NCI-H2171 (cell line): ENCODE results near the gene PUDP.

ENCODE experiments used
- DNase-seq: peaks from one replicate; lab custom pipeline; 2025; lab: John Stamatoyannopoulos, UW

PUDP gene

DNA sequence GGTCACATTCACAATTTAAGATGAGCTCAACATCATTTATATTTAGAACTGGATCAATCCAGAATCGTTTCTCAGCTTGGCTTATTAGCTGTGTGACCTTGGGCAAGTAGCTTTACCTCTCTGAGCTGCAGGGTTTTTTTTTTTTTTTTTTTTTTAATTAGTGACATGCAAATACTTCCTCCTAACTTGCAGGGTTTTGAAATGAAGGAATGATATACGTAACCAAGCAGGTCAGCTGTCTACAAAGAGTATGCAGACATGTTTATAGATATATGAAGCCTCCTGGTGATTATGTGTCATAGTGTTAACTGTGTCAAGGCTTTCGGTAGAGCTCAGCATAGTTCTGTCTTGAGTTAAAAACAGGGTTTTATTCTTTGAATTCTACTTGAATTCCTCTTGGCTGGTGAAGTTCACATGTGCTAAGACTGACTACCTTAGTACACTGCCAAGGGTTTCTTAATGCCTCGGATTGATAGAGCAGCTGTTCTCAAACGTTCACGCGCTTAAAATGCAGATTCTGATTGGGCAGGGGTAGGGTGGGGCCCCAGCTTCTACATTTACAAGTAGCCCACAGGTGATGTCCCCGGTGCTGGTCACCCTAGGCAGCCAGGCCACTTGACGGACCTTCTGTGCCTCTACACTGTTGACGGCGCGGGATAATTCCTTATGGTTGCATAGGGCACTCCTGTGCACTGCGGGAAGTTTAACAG, 1.1 kb downstream of the PUDP start:
- no peak for DNase-seq

DNA sequence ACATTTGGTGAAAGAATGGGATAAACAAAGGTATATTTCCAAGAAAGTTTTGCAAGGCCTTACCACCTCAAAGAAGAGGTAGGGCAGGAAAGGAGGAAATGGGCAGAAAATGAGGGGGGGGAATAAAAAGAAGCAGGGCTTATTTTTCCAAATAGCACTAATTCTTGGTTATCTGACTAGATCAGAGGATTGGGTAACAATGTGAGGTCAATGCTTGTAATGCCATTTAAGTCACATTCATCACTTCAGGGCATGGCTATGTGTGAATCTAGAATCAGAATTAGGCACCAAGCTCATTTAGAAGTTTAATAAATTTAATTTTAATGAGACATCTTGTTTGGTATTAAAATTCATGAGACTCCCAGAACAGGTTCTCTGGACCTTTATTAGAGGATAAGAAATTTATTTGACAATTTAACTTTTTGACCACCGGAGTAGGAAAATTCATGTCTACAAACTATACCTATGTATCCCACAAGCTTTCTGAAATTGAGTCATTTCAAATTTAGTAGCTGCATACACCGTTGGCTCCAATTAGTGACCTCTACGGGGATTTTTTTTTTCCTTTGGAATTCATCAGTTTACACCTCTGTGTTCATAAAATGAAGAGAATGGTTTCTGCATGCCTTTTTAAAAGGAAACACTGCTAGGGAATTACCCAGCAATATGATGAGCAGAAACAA, 1.8 kb downstream of the PUDP start:
- DNase-seq = no peak

DNA sequence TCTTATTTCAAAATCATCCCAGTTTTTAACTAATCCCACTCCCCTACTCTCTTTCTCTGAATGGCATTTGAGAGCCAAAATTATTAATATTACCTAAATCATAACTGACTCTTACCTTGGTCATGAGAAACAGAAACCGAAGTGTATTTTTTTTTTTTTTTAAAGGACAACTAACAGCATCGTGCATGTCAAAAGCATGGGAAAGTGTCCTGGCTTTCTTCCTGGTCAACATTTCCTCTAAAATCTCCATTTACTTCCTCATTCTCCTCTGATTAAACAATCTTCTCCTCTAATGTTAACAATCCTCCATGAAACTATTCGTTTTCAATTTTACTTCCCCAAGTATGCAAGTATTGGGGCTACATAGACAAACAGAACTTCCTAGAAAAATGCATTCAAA, 2.5 kb downstream of the PUDP start:
- no peak for DNase-seq

DNA sequence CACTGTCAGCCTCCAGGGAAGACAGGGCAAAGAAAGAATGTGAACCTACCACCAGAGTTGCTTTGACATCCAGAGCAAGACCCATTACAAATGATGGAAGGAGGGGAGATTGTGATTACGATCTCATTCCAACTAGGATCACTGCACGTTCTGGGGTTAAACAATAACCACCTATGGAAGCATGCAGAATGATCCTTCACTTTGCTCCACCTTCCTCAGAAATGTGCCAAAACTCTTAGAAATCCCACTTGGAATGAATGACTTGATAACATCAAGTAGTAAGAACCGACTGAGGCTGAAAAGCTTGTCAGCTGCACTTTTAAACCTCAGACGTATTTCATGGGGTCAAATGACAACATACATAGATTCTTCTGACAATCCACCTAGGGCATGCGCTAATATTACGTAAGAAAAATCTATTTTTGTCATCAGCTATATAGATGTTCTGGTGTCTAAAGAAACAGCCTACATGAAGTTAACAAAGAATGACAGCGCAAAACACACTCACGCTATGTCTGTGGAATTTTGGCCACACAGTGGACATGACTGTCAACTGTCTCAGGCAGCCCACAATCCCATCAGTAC, 3.9 kb downstream of the PUDP start:
- no peak for DNase-seq

DNA sequence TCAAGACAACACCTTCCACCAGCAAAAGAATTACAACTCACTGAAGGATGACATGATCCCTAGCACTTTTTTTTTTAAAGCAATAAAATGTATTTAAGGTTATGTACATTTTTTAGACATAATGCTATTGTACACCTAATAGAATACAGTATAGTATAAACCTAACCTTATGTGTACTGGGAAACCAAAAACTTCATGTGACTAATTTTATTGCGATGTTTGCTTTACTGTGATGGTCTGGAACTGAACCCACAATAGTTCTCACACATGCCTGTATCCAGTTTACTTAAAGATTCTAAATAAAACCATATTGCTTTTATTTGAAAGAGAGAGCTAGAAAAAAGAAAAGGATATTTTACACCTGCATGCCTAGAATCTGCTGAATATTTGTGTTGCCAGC, 4.9 kb downstream of the PUDP start:
- DNase-seq = no peak

DNA sequence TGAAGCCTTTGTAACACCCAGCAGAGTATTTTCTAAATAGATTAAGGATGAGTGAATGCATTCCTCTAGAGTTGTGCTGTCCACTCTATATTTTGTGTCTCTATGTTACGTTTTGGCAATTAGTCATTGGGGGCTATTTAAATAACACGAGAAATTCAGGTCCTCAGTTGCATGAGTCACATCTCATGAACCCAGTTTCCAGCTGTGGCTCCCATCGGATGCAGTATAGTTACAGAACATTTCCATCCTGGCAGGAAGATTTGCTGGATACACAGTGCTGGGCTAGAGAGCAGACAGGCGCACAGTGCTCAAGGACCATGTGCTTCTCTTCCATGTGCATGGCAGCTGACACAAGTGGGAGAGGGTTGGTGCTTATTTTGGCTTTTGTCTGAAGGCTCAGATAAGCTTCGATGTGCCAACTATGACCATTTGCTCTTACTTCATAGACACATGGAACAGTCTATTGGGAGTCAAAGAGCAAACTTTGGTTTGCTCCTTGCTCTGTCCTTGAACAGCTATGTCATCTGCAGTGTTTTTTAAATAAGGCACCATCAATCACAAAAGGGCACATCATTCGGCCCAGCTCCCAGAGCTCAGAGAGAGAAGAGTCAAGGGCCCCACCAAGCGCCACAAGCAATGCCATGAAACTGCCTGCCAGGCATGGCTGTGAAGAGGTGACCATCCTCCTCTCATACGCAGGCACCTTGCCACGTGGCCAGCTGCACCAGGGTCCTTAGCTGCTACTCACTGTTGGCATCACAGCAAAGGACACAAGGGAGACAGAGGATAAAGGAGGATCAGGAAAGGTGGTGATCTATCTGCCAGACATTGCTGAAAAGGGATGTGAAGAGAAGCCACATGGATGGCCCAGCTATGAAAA, 8.5 kb downstream of the PUDP start:
- DNase-seq = no peak

DNA sequence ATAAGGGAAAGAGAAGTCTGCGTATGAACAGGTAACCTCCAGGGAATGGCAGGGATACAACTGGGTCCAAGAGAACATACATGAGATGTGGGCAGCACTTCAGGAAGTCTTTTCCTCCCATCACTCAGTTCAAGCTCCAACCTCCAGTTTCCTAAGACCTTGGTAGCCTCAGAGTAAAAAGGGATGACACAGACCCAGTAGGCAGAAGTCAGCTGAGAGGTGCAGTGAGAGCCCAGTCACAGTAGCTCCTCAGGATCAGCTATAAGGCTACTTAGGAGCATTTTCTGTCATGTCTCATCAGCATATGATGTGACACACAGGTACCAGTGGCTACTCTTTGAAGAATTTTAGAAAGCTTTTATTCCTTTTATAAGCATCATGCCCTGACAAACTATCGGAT, 13.0 kb downstream of the PUDP start:
- no peak for DNase-seq

DNA sequence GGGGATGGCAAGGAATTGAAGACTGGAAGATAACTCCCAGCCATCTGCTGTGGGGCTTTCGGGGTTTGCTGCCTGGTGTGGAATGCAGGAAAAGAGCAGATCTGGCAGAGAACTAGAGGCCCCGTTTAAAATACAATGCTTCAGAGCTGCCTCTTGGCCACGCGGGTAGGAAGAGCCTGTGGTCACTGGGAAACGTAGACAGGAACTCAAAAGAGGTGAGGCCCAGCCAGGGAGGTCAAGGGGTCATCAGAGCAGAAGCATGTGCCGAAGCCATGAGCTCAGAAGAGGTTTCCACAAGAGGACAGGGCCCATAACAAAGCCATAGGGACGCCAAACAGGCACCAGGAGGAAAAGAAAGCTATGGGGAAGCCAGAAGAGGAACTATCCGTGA, 14.9 kb downstream of the PUDP start:
- DNase-seq = no peak

DNA sequence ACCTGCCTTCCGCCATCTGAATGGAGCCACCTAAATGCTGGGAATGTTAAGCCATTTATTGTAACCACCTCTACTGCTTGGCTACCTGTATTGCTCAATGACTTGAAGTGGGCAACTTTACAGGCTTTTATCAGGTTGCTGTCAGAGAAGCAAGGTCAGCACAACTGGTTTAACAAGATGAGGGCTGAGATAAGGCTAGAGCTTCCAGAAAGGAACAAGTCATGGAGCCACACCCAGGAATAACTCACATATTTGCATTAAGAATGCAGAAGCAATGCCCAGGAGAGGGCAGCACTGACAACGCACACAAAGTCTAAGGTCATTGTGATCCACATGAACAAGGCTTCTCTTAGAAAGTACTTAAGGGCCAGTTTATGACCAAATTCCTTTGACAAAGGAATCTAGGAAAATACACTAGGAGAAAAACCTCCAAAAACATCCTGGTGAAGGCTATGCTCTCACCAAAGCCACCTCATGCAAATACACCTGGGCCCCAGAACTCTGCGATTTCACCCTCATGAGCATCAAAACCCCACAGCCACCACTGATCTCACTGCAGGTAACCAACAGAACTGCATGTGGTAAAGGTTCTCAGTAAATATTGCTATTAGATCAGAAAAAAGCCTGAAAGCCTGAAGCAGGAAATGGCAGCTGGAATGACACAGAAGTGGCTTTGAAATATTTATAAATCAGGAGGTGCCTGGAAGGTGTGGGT, 15.5 kb downstream of the PUDP start:
- no peak for DNase-seq

DNA sequence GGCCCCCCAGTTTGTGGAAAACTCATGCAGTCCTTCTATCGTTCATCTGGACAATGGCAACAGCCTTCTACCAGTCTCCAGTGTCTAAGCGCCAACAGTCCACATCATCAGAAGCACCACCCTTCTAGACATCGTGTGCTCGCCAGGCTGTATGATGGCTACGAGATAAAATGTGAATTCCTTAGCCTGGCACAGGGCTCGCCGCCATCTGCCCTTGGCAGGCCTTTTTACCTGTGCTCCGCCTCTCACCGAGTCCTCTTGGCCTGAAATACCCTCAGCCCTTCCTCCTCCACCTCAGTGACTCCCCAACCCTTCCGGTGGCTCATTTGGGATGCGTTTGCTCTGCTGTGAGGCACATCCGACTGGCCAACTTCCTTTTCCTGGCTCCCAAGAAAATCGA, 16.3 kb downstream of the PUDP start:
- DNase-seq = no peak

DNA sequence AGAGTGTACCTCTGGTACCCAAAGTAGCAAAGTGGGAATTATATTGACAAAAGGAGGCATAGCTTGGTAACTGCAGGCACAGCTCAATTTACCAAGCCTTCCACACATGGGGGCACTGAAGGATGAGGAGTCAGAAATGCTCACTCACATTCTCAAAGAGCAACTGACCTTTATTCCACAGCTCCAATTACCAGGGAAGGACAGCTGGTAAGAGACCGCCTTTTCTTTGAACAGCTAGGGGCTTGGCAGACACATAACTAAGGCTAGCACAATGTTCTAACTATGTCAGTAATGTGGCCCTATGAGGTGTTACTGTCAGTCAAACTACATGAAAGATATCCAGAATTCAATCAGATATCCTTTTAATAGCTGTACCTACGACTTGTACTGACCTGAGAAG, 20.9 kb downstream of the PUDP start:
- no peak for DNase-seq

DNA sequence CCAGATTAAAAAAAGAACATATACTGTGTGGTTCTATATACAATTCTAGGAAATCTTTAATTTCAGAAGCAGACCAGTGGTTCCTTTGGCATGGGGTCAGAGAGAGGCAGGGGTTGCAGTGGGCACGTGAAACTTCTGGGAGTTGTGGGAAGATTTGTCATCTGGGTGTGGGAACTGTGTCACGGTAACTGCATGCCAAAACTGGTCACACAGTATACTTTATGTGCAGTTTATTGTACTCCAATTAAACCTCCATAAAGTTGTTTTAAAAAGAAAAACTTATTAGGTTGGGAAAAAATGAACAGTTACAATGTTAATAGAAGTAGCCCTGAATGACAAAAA, 27.1 kb downstream of the PUDP start:
- DNase-seq = no peak

DNA sequence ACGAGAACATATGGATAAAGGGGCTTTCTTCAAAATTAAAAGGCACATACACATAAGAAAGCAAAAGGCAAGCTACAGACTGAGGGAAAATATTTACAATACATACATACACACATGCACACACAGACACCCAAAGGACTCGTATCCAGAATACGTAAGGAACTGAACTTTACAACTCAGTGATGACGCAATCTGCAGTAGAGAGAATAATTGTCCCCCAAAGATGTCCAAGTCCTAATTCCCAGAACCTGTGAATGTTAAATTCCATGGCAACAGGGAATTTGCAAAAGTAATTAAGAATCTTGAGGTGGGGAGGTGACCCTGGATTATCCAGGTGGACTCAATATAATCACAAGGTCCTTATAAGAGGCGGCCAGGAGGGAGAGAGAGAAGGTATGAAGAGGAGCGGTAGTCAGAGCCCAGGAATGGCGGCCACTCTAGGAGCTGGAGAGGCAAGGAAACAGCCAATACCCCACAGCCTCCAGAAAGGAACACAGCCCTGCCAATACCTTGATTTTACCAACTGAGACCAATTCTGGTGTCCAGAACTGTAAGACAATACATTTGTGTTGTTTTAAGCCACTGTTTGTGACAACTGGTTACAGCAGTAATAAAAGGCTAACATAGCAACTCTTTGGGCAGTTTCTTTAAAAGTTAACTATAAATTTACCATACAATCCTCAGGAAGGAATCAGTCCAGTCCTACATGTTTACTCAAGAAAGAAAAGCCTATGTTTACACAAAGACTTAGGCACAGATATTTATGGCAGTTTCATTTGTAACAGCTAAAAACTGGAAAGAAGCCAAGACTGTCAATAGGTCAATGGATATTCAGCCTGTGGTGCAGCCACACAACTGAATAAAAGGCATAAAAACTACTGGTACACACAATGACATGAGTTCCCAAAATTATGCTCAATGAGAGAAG, 27.7 kb downstream of the PUDP start:
- DNase-seq = no peak

DNA sequence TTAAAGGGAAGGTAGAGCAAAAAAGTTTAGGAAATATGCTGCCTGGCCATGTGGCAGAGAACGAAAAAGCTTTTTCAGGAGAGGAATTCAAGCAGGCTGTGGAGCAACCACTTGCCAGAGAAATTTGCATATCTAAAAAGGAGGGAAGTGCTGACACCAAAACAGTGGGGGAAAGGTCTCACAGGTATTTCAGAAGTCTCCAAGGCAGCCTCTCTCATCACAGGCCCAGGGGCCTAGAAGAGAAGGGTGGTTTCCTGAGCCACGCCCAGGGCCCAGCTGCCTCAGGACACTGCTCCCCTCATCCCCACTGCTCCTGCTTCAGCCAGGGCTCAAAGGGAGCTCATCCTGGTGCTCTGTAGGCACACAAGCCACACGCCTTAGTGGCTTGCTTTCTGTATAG, 30.4 kb downstream of the PUDP start:
- DNase-seq = no peak

DNA sequence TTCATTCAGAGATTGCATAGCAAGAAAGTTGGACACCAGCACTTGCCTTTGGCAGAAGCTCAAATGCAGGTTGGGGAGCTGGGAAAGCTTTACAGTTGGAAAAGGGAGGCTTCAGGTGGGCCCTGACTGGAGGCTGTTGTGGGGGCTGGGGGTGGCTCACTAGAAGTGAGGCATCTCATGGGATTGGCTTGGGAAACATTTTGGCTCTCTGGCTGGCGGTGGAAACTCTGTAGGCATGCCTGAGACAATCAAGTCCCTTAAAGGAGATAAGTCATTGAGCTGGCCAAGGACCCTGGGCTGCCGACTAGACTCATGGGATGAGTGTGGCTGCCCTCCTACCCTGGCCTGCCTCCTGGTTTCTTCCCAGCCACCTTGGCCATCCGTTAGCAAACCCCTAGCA, 31.9 kb downstream of the PUDP start:
- no peak for DNase-seq

DNA sequence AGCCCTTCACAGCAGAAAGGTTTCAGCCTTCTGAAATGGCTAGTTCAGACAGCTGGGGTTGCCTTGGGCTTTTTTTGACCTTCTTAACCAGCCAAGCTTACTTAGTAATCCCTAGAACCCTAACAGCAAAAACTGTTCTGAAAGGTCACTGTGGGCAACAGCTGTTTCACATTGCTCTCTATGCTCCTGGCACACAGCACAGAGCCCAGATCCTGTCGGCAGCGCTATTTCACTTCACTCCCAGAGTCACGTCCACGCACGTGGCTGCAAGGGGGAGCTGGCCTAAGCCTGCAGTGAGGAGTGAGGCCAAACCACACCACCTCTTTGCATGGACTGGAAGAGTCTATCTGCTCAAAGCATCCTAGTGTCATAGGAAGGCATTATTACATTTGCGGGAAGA, 32.4 kb downstream of the PUDP start:
- no peak for DNase-seq

DNA sequence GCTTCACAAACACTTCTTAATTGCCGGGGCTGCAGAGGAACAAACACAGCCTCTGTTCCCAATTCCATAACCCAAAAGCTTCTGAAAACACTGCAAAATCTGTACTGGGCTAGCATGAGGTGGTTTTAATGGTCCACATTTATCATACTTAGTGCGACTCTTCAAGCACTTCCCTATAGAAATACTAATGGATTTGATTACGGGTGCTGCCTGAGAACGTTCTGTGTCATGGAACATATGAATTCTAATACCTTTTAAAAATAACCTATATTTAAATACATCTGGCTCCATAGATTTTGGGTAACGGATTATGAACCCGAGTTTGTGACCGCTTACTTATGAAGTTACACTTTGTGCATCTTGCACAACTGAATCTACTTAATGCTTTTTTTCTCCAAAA, 35.9 kb downstream of the PUDP start:
- DNase-seq = no peak

DNA sequence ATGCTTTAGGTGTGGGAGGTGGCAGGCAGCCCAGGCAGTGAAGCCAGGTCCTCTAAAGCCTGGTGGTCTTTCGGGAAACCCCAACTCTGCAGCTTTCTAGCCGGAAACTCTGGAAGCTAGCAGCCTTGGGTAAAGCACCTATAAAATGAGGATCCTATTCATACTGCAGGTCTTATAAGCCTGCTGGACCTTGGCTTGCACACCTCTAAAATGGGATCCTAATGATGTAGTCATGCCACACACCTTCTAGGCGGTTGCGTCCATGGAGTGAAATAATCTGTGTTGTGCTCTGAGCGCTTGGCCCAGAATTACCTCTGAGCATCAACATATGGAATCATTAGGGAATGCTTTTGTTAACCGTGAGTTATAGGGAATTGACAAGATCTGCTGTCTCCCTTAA, 36.4 kb downstream of the PUDP start:
- no peak for DNase-seq

DNA sequence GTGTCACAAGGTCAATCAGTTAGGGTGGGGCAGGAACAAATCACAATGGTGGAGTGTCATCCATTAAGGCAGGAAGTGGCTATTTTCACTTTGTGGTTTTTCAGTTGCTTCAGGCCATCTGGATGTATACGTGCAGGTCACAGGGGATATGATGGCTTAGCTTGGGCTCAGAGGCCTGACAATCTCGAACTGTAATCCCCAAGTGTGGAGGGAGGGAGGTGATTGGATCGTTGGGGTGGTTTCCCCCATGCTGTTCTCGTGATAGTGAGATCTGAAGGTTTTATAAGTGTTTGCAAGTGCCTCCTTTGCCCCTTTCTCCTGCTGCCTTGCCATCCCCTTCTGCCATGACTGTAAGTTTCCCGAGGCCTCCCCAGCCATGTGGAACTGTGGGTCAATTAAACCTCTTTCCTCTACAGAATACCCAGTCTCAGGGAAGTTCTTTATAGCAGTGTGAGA, 37.1 kb downstream of the PUDP start:
- no peak for DNase-seq

DNA sequence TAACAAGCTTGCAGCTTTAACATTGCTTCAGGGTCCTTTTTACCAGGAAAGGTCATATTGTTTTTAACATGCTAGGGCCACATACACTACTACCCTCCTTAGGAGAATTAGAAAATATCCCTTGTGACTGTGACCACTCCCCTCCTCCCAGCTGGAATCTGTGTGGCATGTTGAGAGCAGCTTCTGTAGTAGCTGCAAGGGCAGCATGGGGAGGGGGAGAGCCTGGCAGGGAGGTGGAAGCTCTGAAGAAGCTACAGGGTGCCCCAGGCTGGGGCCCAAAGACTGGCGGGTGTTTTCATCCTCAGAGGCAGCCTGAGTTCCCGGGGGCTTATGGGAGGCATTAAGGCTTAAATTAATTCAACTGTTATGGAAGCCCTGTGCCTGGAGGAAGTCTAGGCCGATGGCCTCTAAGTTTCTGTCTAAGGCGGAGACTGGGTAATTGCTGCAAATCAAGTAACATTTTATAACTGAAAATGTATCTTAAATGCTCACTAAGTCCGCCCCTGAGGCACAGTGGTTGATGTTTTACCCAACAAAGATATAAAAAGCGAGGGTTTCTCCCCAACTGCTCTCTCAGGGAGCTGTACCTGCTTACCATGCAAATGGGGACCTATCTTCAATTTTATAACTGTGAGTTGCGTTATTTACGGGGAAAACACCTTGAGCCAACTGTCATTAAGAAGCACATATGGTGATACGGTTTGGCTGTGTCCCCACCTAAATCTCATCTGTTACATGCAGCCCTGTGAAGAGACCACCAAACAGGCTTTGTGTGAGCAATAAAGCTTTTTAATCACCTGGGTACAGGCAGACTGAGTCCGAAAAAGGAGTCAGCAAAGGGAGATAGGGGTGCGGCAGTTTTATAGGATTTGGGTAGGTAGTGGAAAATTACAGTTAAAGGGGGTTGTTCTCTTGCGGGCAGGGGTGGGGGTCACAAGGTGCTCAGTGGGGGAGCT, 37.8 kb downstream of the PUDP start:
- DNase-seq = no peak
